Parathyroid adenoma (tissue), 2 donors: ENCODE measurements around the gene FAM114A2.

Experiments
- H2AFZ ChIP-seq: fragments of 300-600 bp; sonication (generic); one replicate; pipeline ENCODE4 v1.7.0; 2017; ENCODE audit warnings: antibody characterized with exemption, mild to moderate bottlenecking
- H3K27ac ChIP-seq: fragments of 300-600 bp; sonication (generic); one replicate; pipeline ENCODE4 v1.7.0; 2017
- H3K27me3 ChIP-seq: fragments of 300-600 bp; sonication (generic); one replicate; pipeline ENCODE4 v1.7.0; 2017; ENCODE audit warnings: low read length; ENCODE audit not compliant: control insufficient read depth, insufficient read depth
- H3K36me3 ChIP-seq: fragments of 300-600 bp; sonication (generic); one replicate; pipeline ENCODE4 v1.7.0; 2017; ENCODE audit warnings: low read length; ENCODE audit not compliant: control insufficient read depth, insufficient read depth
- H3K4me1 ChIP-seq: fragments of 300-600 bp; sonication (generic); one replicate; pipeline ENCODE4 v1.7.0; 2017; ENCODE audit warnings: control low read depth
- H3K4me2 ChIP-seq: fragments of 300-600 bp; sonication (generic); one replicate; pipeline ENCODE4 v1.7.0; 2017; ENCODE audit warnings: low read length
- H3K4me3 ChIP-seq: fragments of 300-600 bp; sonication (generic); one replicate; pipeline ENCODE4 v1.7.0; 2017; ENCODE audit warnings: low read depth, low read length
- H3K79me2 ChIP-seq: fragments of 300-600 bp; sonication (generic); one replicate; pipeline ENCODE4 v1.7.0; 2017; ENCODE audit warnings: control low read depth
- H3K9ac ChIP-seq: fragments of 300-600 bp; sonication (generic); one replicate; pipeline ENCODE4 v1.7.0; 2017; ENCODE audit warnings: mild to moderate bottlenecking
- H3K9me3 ChIP-seq: fragments of 300-600 bp; sonication (generic); one replicate; pipeline ENCODE4 v1.7.0; 2017; ENCODE audit warnings: low read length; ENCODE audit not compliant: control insufficient read depth
- TF ChIP-seq, protein P1 (sequence below): fragments of 300-600 bp; sonication (generic); IDR thresholded peaks from one replicate; pipeline ENCODE4 v1.7.0; 2017; ENCODE audit warnings: antibody characterized with exemption, mild to moderate bottlenecking
- donor health status: primary hyperparathyroidism.

Gene FAM114A2

GRCh38 chr5:154084062-154084639, 45.4 kb upstream of the FAM114A2 start:
- no peaks in the 10 kb centered on the region for H3K79me2 ChIP-seq
- no peaks in the 10 kb centered on the region for H3K27me3 ChIP-seq

GRCh38 chr5:154081246-154081645, 42.5 kb upstream of the FAM114A2 start:
- H3K9me3 ChIP-seq: no peaks in the 10 kb centered on the region

More at GRCh38 chr5:154084062-154084639, 45.4 kb upstream of the FAM114A2 start:
- Histone ChIP-seq H3K36me3 (no peaks in the 10 kb centered on the region), H3K4me3 (no peak overlapping the region), H3K4me2 (no peak overlapping the region), H2AFZ (no peak overlapping the region), H3K9ac (no peak overlapping the region), H3K9me3 (no peaks in the 10 kb centered on the region), H3K27ac (no peak overlapping the region), H3K4me1 (no peaks in the 10 kb centered on the region)
- TF ChIP-seq, protein P1, sequence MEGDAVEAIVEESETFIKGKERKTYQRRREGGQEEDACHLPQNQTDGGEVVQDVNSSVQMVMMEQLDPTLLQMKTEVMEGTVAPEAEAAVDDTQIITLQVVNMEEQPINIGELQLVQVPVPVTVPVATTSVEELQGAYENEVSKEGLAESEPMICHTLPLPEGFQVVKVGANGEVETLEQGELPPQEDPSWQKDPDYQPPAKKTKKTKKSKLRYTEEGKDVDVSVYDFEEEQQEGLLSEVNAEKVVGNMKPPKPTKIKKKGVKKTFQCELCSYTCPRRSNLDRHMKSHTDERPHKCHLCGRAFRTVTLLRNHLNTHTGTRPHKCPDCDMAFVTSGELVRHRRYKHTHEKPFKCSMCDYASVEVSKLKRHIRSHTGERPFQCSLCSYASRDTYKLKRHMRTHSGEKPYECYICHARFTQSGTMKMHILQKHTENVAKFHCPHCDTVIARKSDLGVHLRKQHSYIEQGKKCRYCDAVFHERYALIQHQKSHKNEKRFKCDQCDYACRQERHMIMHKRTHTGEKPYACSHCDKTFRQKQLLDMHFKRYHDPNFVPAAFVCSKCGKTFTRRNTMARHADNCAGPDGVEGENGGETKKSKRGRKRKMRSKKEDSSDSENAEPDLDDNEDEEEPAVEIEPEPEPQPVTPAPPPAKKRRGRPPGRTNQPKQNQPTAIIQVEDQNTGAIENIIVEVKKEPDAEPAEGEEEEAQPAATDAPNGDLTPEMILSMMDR: no peak

DNA sequence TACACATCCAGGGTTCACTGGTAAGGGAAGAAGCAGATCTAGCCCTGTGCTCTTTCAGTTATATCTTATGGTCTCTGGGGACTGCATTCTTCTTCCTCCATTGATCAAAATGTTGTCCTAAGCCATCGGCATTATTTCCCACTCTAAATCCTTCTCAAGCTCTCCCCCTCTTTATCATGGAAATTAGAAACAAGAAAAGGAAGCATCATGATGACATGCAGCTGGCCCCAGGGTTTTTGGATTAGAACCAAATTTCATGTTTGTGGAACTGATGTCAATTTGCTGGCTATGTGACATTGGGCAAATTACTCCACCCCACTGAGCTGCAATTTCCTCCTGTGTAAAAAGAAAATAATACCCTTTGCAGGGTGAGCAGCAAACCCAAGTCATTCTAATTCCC, 39.6 kb upstream of the FAM114A2 start:
- Histone ChIP-seq H3K79me2 (no peaks in the 10 kb centered on the region), H3K36me3 (no peaks in the 10 kb centered on the region), H2AFZ (no peak overlapping the region), H3K4me1 (peaks cover 4% of the 10 kb centered on the region), H3K9me3 (no peaks in the 10 kb centered on the region), H3K27me3 (no peaks in the 10 kb centered on the region), H3K27ac (no peak overlapping the region), H3K4me2 (no peak overlapping the region), H3K9ac (no peak overlapping the region), H3K4me3 (no peak overlapping the region)
- TF ChIP-seq, protein P1: no peak

More at GRCh38 chr5:154081246-154081645, 42.5 kb upstream of the FAM114A2 start:
- H3K9ac ChIP-seq: no peak overlapping the region
- H3K27me3 ChIP-seq: no peaks in the 10 kb centered on the region
- no peak overlapping the region for H3K4me2 ChIP-seq
- no peak overlapping the region for H3K27ac ChIP-seq
- H2AFZ ChIP-seq: no peak overlapping the region
- TF ChIP-seq, protein P1: no peak
- peaks cover 4% of the 10 kb centered on the region for H3K4me1 ChIP-seq
- H3K79me2 ChIP-seq: no peaks in the 10 kb centered on the region
- H3K36me3 ChIP-seq: no peaks in the 10 kb centered on the region
- H3K4me3 ChIP-seq: no peak overlapping the region

- Histone ChIP-seq H3K27me3 (no peaks in the 10 kb centered on the region), H3K4me2 (no peak overlapping the region), H2AFZ (no peak overlapping the region), H3K79me2 (no peaks in the 10 kb centered on the region), H3K9ac (no peak overlapping the region), H3K27ac (no peak overlapping the region), H3K4me3 (no peak overlapping the region), H3K36me3 (no peaks in the 10 kb centered on the region), H3K4me1 (peaks cover 4% of the 10 kb centered on the region), H3K9me3 (no peaks in the 10 kb centered on the region)
- TF ChIP-seq, protein P1: no peak
These were observed 39.0 kb upstream of the FAM114A2 start for GRCh38 chr5:154077696-154078095.
